PC-9 (cell line): ENCODE results near the gene CYB5B.

ENCODE experiments used
- CTCF ChIP-seq: fragments of 200-600 bp; sonication (generic); conservative IDR thresholded peaks from 2 replicates; pipeline ENCODE4 v1.6.1; 2017; ENCODE audit warnings: mixed run types, antibody characterized with exemption, mild to moderate bottlenecking, moderate library complexity
- EZH2 ChIP-seq: fragments of 200-600 bp; sonication (generic); IDR thresholded peaks from 2 replicates; pipeline ENCODE4 v1.8.0; 2017; ENCODE audit warnings: antibody characterized with exemption, low read depth

GRCh38 chr16:69482410-69482991 lies 58.1 kb downstream of the CYB5B start:
- TF ChIP-seq CTCF (no peak), EZH2 (no peak)
